SK-N-SH (cell line): Measurements from ENCODE around the gene TMEM41A.

Source experiments
- FOXJ3 ChIP-seq: sonication (generic); formaldehyde crosslinking; IDR thresholded peaks from 2 replicates; pipeline ENCODE4 v1.5.1; 2020; ENCODE audit warnings: mild to moderate bottlenecking, missing genetic modification reagents
- POLR2AphosphoS5 ChIP-seq: IDR thresholded peaks from 2 replicates; pipeline ENCODE4 v1.6.1; 2012; ENCODE audit warnings: low read depth, low read length
- RAD21 ChIP-seq: IDR thresholded peaks from 2 replicates; pipeline ENCODE4 v1.6.1; 2012; ENCODE audit warnings: mild to moderate bottlenecking, low read length
- TF ChIP-seq, protein P1 (sequence below): fragments of 200-600 bp; sonication (generic); IDR thresholded peaks from 2 replicates; pipeline ENCODE4 v1.6.1; 2017; ENCODE audit warnings: antibody characterized with exemption, mild to moderate bottlenecking, moderate library complexity
- TF ChIP-seq, protein P2 (sequence below): IDR thresholded peaks from 2 replicates; pipeline ENCODE4; 2012

DNA sequence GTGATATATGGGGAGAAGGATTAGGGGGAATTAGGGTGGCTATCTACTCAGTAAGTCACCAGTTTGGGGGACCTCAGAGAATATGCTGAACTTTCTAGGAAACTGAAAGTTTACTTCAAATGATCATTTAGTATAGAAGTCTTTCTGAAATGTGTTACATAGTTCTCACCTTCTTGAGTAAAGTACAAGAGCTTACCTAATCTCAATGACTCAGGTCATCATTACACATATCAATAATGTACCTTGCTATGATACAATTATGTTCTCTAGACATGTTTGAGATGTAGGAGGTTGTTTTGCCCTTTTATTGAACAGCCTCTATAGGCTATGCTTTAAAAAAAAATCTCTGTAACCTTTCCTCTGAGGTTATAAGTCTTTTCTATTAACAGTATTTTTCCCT lies 50.7 kb downstream of the TMEM41A start:
- TF ChIP-seq, protein P1, sequence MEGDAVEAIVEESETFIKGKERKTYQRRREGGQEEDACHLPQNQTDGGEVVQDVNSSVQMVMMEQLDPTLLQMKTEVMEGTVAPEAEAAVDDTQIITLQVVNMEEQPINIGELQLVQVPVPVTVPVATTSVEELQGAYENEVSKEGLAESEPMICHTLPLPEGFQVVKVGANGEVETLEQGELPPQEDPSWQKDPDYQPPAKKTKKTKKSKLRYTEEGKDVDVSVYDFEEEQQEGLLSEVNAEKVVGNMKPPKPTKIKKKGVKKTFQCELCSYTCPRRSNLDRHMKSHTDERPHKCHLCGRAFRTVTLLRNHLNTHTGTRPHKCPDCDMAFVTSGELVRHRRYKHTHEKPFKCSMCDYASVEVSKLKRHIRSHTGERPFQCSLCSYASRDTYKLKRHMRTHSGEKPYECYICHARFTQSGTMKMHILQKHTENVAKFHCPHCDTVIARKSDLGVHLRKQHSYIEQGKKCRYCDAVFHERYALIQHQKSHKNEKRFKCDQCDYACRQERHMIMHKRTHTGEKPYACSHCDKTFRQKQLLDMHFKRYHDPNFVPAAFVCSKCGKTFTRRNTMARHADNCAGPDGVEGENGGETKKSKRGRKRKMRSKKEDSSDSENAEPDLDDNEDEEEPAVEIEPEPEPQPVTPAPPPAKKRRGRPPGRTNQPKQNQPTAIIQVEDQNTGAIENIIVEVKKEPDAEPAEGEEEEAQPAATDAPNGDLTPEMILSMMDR = no peak
- TF ChIP-seq, protein P2, sequence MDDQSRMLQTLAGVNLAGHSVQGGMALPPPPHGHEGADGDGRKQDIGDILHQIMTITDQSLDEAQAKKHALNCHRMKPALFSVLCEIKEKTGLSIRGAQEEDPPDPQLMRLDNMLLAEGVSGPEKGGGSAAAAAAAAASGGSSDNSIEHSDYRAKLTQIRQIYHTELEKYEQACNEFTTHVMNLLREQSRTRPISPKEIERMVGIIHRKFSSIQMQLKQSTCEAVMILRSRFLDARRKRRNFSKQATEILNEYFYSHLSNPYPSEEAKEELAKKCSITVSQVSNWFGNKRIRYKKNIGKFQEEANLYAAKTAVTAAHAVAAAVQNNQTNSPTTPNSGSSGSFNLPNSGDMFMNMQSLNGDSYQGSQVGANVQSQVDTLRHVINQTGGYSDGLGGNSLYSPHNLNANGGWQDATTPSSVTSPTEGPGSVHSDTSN = no peak
- TF ChIP-seq POLR2AphosphoS5 (no peak), FOXJ3 (CRISPR knock-in tag) (no peak), RAD21 (no peak)
